ENCODE measurements around the gene CLIC1.

DNA sequence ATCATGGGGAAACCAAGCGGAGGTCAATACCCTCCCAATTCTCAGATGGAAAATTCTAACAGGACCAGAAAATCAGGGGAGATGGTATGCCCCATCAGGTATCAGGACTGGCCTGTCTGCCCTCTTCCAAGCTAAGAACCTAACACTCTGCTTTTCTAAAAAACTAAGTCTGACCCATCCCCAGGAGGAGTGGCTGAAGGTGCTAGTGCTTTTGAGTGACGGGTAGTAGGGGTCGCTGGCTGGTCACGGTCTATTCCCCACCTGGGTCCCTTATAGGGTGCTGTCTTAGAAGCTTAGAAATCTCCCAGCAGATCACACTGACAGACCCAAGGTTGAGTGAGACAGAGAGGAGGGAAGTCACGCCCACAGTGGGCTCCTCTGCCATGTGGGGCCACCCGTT lies 42.8 kb downstream of the CLIC1 start:
- TF ChIP-seq CTCF (IDR thresholded peaks at IDR 0.05) (no peak), POLR2AphosphoS5 (IDR thresholded peaks at IDR 0.05) (no peak)
